NCI-H1930 (cell line): Measurements from ENCODE around the gene C1QTNF1.
"Not testable (repeated sequence)": the region's sequence is repeated elsewhere in the genome, so short reads cannot be mapped to it uniquely, and the experiment has no call there.

Source experiments
- DNase-seq, 2 experiments: peaks; one replicate each; lab custom pipeline; 2025; lab: John Stamatoyannopoulos, UW

Gene C1QTNF1

GRCh38 chr17:79055197-79055596, 31.2 kb downstream of the C1QTNF1 start:
- no peak for DNase-seq

DNA sequence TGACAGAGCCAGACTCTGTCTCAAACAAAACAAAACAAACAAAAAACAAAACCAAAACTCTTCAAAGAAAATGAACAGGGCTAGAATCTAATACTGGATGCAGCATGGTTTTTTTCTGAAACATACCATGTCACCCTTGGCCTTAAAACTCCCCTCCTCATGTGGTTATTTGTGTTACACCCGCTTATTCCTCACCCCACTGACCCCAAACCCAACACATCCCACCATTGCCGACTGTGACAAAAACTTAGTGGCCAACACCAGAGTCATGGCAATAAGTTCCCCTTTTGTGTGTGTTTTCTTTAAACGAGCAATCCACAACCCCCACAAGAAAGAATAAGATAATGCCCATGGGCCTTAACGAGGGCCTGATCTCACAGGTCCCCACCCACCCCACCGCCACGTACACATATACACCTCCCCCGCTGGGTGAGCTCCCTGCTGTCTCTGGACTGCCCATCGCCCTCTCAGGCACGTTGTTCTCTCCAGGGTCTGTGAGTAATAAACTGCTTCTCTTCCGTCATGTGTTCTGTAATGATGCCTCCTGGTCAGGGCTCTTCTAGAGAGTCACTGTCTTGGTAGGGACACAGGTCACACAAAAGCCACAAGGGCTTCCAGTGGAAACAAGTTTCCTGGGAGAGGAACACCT, 33.9 kb downstream of the C1QTNF1 start:
- DNase-seq, result no peak

- DNase-seq, result no peak
Measured at GRCh38 chr17:79062691-79063090, 38.7 kb downstream of the C1QTNF1 start.

DNA sequence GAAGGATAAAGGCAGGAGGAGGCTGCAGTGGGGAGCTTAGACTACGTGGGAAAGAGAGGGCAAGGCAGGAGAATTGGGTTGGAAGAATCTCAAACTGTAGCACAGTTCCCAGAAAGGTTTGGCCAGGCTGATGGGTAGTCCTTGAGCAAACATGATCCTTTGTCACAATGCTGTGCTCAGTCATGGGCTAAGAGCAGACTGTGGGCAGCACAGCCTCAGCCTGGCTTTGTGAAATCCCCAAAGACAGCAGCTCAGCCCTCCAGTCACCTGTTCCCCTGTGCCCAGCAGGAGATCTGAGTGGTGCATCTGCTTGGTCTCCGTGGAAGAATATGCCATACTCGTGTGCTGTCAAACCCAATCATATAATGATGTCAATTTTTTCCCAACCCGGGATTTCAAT, 40.1 kb downstream of the C1QTNF1 start:
- no peak for DNase-seq

- DNase-seq, result peak in 1 of 2 experiments; percentile 21
Measured at GRCh38 chr17:79065105-79065670, 41.2 kb downstream of the C1QTNF1 start.

DNA sequence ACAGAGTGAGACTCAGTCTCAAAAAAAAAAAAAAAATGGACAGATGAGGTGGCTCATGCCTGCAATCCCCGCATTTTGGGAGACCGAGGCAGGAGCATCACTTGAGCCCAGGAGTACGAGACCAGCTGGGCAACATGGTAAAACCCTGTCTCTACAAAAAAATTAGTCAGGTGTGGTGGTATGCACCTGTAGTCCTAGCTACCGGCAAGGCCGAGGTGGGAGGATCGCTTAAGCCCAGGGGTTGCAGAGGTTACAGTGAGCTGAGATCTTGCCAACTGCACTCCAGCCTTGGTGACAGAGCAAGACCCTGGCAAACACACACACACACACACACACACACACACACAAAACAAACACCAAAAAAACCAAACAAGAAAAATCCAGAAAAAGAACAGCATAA, 43.0 kb downstream of the C1QTNF1 start:
- no peak for DNase-seq

DNA sequence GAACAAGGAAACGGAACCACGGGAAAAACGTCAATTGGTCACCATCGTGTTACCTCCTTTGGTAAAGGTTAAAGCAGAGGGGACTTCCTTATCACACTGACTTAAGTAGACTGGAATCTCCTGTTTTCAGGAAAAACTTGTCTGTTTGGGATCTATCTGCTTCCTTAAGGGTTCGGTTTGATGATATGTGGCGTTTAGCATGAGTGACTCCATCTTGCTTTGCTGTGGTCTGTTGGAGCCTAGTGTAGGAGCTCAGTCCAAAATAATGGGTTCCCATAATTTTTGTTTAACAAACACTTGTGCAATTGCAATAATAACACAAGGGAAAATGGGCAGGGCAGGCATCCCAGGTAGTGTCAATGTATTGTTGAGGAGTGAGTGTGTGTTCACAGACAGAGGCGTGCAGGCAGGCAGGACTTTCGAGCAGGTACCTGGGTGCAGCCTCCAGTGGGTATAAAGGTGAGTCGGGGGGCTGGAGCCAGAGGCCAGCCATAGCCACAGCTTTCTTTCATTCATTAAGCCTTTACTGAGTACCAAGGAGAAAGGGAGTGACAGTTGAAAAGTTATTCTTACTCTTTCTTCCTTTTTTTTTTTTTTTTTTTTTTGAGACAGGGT, 46.4 kb downstream of the C1QTNF1 start:
- DNase-seq, result no peak

DNA sequence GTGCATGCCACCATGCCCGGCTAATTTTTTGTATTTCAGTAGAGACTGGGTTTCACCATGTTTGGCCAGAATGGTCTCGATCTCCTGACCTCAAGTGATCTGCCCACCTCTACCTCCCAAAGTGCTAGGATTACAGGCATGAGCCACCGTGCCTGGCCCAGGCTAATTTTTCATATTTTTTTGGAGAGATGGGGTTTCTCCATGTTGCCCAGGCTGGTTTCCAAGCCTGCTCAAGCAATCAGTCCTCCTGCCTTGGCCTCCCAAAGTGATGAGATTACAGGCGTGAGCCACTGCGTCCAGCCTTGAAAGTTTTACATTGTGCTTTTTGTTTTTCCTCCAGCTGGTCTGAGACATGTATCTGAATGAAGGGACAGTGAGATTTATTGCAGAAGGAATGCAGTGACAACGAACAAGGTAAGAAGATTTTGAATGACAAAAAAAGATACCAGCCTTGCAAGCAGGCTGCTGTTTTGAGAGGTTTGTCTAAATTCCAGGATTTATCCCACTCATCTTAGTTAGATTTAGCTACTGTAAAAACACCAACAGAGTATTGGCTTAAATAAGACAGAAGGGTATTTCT, 47.3 kb downstream of the C1QTNF1 start:
- no peak for DNase-seq

GRCh38 chr17:79072544-79072943, 48.6 kb downstream of the C1QTNF1 start:
- DNase-seq, result no peak

- DNase-seq, result no peak
Measured at GRCh38 chr17:79073016-79073705, 49.2 kb downstream of the C1QTNF1 start.

- DNase-seq, result no peak
Measured at GRCh38 chr17:79073706-79074088, 49.7 kb downstream of the C1QTNF1 start.

GRCh38 chr17:79074121-79074648, 50.2 kb downstream of the C1QTNF1 start:
- DNase-seq, result not testable (repeated sequence)

DNA sequence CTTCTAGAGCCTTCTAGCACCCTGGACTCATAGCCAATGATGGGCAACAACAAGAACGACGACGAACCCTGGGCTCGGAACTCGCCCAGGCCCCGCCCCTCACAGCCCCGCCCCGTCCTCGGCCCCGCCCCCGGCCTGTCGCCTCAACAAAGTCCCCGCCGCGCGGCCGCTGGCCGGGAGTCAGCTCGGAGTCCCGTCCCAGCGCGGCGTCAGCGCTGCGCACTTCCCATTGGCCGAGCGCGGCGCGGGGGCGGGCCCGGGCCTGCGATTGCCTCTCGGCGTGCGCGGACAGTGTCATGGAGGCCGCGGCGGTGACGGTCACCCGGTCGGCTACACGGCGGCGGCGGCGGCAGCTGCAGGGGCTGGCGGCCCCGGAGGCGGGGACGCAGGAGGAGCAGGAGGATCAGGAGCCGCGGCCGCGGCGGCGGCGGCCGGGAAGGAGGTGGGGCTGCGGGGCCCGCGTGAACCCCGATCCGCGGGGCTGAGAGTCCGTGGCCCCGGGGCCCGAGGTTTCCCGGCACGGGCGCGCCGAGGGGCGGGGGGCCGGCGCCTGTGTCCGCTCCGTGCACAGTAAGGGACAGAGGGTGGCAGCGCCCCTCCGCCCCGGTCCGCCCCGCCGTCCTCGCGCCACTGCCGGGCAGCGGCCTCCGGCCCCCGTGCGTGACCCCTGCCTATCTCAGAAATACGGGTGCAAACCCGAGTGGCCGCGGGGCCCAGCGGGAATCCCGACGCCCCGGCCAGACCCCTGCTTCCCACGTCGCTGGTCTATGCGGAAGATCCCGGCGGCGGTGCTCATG, 50.9 kb downstream of the C1QTNF1 start, which contains the start of gene ENGASE:
Gene ENGASE, plus strand, starts transcription at position 176 of the 797 bp plus-strand sequence. Its CDS starts 121 bp downstream, at position 297.
- DNase-seq, result peak; percentile 83 to 90

- DNase-seq, result no peak
Measured at GRCh38 chr17:79075446-79075750, 51.4 kb downstream of the C1QTNF1 start.

DNA sequence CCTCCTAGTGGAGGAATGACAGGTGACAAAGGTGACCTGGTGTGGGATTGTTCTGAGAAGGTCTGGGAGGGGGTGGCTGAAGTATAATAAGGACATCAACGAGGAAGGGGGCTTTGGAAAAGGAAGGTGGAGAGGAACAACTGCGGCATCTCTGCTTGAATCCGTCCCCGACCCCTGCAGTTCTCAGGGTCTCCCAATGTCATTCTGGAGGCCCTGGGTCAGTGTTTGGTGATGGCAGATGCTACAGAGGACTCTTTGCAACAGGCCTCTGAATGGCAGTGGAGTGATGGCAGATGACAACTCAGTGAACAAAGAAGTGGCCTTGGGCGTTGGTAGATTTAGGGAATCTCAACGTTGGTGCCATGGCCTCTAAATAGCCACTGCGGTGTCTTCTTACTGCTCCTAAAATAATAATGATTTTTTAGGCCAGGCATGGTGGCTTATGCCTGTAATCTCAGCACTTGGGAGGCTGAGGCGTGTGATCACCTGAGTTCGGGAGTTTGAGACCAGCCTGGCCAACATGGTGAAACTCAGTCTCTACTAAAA, 52.0 kb downstream of the C1QTNF1 start:
- no peak for DNase-seq

GRCh38 chr17:79077587-79077986, 53.6 kb downstream of the C1QTNF1 start:
- DNase-seq, result no peak

GRCh38 chr17:79078476-79079190, 54.7 kb downstream of the C1QTNF1 start:
- DNase-seq, result no peak

DNA sequence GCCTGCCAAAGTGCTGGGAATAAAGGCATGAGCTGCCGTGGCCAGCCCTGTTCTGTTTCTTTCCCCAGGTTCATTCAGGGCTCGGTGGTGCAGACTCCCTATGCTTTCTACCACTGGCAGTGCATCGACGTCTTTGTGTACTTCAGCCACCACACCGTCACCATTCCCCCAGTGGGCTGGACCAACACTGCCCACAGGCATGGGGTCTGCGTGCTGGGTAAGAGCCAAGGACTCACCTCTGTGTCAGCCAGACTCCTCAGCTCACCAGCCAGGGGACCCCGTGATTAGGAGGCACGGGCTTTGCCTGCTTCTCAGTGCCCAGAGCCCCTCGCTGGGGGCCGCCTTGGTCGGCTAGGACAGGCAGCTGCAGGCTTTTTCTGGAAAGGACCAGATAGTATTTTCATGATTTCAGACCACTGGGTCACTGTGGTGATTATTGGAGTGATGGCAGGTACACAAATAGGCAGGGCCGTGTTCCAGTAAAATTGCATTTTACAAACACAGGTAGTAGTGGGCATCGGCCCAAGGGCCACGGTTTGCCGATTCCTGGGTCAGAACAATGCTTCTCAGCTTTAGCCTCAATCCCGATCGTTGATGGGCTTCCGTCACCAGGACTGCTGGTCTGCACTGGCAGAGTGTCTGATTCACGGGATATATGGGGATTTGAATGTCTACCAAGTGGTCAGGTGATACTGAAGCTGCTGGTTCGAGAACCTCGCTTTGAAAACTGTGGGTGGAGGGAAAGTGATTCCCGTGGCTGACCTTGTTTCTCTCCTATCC, 55.6 kb downstream of the C1QTNF1 start:
- no peak for DNase-seq

DNA sequence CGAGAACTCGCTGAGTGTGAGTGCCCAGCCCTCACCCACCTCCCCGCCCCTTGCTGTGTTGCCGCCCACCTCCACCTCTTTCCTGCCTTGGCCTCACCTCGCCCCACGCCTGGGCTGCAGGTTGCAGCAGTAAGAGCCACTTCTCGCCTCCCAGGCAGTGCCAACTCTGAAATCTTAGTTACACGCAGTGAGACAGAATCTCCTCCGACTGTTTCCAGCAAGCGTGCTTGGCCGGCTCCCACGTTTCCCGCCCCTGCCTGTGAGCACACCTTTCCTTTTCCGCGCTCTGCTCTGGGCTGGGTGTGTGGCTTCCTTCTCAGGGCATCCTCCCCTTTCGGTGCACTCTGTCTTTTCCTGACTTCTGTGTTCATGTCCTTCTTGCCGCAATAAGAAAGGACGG, 56.4 kb downstream of the C1QTNF1 start:
- DNase-seq, result no peak

DNA sequence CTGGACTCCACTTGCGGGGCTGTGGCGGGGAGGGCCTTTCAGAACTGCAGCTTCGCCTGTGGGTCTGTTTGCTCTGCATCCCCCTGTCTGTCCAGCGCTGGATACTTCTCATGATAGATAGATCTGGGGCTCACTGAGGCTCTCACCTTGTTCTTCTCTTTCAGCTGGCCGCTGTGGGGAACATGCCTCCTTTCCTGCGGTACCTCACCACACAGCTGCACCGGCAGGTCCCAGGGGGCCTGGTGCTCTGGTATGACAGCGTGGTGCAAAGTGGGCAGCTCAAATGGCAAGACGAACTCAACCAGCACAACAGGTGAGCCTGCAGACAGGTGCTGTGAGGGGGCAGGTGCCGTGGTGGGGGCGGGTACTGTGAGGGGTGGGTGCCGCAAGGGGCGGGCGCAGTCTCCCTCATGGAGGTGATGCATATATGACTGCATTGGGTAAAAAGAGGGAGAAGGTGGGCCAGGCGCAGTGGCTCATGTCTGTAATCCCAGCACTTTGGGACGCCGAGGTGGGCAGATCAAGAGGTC, 56.9 kb downstream of the C1QTNF1 start:
- no peak for DNase-seq
